GM21360 (cell line): ENCODE data around the gene IL3RA.
"Not testable (repeated sequence)": the region's sequence is repeated elsewhere in the genome, so short reads cannot be mapped to it uniquely, and the experiment has no call there.

Source experiments
- ATAC-seq: cut with Tn5 transposase; IDR thresholded peaks from one replicate; pipeline ENCODE4 v1.9.1; 2021; ENCODE audit warnings: mild to moderate bottlenecking, moderate library complexity; ENCODE audit not compliant: unreplicated experiment

IL3RA gene

DNA sequence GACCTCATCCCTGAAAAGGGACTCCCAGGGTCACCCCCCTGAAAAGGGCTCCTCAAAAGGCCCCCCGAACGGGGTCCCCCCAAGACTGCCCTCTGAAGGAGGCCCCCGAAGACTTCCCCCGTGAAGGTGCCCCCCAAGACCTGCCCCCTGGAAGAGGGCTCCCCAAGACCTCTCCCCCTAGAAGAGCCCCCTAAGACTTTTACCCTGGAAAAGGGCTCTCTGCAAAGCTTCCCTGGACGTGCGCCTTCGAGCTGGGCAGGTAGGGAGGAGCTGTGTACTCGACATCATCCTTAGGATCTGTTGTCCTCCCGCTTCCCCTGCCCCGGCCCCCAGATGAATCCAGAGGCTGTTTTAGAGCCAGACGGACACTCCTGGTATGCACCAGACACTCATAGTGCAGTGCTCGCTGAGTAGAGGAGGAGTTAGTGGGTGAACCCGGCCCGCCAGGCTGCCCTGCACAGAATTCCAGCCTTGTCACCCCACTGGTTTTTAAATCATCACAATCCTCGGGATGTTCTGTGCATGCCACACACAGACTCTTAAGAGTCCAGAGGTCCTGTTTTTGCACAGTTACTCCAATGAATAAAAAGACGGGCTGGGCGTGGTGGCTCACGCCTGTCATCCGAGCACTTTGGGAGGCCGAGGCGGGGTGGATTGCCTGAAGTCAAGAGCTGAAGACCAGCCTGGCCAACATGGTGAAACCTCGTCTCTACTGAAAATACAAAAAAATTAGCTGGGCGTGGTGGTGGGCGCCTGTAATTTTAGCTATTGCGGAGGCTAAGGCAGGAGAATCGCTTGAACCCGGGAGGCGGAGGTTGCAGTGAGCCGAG lies 61.1 kb downstream of the IL3RA start:
- ATAC-seq = no peak

DNA sequence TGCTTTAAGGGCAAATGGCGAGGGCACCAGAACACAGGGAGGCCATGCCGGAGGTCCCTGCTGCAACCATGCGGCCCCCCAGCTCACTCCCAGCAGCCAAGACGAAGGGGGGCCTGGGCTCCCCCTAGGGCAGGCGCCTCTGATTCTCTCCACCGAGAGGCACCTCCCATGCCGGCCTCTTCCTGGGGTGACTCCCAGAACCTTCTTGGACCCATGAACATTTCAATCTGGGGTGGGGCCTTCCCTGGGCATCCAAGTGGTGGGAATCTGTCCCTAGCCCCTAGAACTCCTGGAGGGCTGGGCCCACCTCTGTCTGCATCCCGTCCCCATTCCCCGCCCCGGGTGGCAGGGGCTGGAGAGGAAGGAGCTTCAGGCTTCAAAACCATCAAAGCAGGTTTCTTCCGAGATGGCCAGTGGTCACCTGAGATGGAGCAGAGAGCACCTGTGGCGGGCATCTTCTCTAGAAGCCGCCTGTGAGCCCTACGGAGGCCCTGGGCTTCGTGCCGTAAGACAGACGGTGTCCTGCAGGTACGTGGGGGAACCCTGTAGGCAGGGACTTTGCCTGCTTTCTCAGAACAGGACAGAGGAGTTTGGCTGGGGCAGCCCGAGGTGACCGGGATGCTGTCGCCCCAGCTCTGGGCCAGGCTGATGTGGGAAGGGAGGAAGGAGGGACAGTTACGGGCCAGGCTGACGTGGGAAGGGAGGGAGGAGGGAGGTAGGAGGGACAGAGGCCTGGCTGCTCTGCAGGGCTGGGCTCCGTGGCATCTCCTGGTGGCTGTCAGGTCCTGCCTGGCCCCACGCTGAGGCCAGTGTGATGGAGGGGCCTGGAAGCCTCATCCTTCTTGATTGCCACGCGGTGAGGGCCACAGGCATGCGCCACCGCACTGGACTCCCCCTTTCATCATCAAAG lies 62.1 kb downstream of the IL3RA start:
- no peak for ATAC-seq

DNA sequence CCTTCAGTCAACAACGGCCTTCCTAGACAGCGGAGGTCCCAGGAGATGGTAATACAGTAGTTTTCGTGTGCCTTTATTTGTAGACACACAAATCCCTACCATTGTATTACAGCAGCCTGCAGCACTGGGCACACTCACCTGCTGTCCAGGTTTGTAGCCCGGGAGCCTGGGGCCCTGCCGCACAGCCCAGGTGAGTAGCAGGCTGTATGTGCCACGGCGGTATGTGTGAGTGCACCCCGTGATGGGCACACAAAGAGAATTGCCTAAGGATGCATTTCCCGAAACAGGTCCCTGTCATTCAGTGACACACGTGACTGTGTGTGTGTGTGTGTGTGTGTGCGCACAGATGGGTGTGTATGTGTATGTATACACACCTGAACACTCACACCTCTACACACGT lies 63.5 kb downstream of the IL3RA start:
- ATAC-seq = no peak

DNA sequence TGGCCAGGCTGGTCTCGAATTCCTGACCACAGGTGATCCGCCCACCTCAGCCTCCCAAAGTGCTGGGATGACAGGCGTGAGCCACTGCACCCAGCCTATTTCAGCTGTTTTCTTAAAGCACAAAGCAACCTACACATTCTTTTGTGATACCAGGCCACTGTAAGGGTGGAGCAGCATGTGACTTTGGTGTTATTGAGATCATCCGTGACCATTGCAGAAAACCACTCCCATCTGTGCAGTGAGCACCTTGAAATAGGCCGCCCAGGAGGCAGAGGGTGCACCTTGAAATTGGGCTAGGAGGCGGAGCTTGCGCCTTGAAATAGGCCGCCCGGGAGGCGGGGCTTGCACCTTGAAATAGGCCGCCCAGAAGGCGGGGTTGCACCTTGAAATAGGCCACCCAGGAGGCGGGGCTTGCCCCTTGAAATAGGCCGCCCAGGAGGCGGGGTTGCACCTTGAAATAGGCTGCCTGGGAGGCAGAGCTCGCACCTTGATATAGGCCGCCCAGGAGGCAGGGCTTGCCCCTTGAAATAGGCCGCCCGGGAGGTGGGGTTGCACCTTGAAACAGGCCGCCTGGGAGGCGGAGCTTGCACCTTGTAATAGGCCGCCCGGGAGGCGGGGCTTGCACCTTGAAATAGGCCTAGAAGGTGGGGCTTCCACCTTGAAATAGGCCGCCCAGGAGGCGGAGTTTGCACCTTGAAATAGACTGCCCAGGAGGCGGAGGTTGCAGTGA lies 64.3 kb downstream of the IL3RA start:
- ATAC-seq = no peak

DNA sequence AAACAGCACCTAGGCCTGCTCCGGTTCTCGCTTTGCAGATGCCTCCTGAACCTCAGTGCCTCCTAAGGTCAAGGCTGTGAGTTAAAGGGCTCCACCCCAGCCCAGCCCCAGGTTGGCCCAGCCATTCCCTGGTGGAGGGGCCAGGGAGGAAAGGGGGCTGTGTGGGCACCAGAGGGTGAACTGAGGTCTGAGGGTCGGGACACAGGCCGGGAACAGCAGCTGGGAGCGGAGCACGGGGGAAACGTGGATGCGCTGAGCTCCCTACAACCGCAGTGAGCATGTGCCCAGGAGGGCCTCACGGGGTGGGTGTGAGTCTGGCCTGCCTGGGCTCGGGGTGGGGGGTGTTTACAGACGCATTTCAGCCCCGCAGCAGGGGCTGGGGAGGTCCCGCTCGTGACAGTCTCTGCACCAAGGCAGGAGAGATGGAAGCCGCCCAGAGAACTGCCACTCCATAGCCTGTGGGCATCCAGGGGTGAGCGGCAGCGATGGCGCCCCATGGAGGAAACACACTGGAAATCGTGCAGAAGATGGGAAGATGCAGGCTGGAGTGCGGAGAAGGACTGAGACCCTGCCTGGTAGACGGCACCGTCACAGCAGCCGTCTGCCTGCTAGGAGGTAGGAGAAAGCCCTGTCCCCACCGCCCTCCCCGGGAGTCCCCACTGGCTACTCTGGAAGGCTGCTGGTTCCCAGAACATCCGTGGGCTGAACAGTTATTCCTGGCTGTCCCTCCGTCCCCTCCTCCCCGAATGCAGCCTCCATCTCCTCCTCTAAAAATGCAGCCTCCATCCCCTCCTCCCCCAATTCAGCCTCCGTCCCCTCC lies 65.2 kb downstream of the IL3RA start:
- no peak for ATAC-seq

DNA sequence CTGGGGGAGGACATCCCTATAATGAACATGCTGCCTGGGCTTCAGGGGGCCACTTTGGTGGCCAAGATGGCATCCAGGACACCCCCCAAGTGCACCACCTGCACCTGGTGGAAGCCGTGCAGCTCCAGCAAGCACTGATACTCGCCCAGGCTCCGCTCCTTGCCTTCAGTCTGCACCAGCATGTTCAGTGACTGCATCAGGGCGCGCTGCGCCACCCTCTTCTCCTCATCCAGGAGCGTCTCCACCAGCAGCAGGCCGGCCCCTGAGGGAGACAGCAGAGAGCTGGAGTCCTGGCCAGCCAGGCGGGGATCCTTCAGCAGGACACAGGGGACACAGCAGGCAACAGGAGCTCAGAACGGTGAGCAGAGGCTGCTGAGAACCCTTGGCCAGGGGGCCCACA lies 66.6 kb downstream of the IL3RA start:
- ATAC-seq = no peak

DNA sequence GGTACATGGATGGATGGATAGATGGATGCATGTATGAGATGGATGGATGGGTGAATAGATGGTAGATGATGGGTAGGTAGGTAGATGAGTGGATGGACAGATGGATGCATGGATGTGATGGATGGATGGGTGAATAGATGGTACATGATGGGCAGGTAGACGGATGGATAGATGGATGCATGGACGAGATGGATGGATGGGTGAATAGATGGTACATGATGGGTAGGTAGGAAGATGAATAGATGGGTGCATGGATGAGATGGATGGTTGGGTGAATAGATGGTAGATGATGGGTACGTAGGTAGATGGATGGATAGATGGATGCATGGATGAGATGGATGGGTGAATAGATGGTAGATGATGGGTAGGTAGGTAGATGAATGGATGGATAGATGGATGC lies 67.3 kb downstream of the IL3RA start:
- not testable (repeated sequence) for ATAC-seq

DNA sequence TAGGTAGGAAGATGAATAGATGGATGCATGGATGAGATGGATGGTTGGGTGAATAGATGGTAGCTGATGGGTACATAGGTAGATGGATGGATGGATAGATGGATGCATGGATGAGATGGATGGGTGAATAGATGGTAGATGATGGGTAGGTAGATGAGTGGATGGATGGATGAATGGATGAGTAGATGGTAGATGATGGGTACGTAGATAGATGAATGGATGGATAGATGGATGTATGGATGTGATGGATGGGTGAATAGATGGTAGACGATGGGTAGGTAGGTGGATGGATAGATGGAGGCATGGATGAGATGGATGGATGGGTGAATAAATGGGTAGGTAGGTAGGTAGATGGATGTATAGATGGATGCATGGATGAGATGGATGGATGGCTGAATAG lies 69.2 kb downstream of the IL3RA start:
- ATAC-seq = not testable (repeated sequence)

DNA sequence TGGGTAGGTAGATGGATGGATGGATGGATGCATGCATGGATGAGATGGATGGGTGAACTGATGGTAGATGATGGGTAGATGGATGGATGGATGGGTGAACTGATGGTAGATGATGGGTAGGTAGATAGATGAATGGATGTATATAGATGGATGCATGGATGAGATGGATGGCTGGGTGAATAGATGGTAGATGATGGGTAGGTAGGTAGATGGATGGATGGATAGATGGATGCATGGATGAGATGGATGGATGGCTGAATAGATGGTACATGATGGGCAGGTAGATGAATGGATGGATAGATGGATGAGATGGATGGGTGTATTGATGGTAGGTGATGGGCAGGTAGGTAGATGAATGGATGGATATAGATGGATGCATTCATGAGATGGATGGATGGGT lies 70.5 kb downstream of the IL3RA start:
- no peak for ATAC-seq

DNA sequence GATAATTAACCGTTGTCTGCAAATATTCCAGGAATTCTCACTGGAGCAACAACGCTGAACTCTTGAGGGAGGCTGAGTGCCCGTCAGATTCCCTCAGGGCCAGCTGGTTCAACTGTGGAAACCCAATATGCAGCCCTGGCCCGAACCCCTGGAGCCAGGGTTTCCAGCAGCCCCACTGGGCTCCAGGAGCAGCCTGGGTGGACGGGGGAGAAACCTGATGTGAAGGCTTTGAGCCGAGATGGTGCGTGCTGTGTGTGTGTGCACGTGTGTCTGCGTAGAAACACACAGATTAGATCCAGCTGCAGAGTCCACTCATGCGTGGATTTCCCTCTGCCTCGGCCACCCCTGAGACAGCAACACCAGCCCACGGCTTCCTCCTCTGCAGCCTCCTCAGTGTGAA lies 74.7 kb downstream of the IL3RA start:
- ATAC-seq = no peak

DNA sequence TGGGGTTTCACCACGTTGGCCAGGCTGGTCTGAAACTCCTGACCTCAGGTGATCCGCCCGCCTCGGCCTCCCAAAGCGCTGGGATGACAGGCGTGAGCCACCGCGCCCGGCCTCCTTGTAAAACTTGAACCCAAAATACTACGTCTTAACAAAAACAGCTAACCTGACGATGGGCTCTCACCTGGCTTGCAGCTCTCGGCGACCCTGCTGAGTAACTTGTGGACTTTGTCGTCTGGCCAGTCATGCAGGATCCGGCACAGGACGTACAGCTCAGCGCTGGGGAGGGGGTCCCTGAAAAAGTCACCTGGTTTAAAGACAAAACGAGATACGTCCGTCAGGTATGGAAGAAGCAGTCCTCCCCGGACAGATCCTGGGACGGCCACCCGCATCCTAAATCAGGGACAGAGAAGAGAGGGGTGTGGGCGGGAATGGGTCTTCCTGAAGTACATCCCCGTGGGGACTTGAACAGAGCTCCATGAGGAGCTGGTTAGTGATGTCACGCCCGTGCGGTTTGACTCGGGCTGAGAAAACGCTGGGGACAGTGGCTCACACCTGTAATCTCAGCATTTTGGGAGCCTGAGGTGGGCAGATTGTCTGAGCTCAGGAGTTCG lies 76.1 kb downstream of the IL3RA start:
- ATAC-seq = no peak

DNA sequence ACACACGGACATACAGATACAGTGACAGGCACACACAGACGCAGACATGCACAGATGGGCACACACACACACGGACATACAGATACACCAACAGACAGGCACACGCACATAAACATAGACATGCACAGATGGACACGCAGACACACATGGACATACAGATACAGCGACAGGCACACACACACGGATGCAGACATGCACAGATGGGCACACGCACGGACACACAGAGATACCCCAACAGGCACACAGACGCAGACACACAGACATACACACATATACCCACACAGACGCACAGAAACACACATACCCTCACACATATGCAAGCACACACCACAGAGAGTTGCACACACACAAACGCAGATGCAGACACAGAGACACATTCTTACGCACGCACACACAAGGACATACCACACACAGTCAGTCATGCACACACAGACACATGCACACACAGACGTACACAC lies 79.8 kb downstream of the IL3RA start:
- ATAC-seq = no peak

DNA sequence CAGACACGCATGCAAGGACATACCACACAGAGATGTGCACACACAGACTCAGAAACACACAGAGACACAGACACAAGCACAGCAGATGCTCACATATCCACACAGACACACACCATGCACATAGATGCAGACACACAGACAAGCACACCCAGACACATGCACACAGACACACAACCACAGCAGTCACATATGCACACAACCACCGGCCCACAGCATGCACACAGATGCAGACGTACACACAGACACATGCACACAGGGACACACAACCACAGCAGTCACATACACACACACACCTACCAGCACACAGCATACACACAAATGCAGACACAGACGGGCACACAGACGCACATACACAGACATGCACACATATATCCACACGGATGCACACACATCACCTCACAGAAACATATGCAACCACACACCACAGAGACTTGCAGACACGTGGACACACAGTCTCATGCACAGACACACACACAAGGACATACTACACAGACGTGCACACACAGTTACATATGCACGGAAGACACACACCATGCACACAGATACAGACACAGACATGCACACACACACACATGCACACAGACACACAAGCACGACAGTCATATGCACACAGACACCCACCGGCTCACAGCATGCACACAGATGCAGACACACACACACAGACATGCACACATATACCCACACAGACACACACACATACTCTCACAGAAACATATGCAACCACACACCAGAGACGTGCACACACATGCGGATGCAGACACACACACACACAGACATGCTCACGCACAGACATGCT lies 80.6 kb downstream of the IL3RA start:
- ATAC-seq = no peak

DNA sequence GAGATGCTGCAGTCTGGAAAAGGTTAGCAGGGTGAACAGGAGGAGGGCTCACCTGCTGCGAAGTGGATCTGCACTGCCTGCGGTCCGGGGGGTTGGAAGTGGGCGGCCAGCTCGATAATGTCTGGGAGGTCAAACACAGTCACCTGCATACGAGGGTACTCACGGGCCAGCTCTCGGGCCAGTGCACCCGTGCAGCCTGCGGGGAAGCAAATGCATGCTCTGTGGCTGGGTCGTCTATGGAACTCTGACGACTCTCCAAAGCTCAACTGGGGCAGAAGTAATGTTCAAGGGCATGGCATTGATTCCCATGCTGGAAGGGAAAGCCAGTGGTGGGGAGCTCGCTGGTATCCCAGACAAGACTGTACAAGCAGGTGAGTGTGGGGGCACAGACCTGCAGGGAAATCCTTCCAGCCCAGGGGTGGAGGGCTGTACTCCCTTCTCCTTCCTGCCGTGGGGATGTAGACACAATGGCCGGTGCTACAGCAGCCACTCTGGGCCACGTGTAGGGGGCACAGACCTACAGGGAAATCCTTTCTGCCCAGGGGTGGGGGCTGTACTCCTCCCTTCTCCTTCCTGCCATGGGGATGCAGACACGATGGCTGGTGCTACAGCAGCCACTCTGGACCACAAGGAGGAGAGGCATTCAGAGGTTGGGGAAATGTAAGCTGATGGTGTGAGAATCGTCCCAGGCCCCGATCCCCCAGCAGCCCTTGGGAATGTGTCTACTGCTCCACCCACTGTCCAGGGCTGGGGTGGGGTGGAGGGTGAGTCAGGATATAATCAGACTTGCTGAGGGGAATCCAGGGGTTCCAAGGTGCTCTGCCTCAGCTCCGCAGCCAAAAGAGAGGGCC lies 81.6 kb downstream of the IL3RA start:
- ATAC-seq = no peak

DNA sequence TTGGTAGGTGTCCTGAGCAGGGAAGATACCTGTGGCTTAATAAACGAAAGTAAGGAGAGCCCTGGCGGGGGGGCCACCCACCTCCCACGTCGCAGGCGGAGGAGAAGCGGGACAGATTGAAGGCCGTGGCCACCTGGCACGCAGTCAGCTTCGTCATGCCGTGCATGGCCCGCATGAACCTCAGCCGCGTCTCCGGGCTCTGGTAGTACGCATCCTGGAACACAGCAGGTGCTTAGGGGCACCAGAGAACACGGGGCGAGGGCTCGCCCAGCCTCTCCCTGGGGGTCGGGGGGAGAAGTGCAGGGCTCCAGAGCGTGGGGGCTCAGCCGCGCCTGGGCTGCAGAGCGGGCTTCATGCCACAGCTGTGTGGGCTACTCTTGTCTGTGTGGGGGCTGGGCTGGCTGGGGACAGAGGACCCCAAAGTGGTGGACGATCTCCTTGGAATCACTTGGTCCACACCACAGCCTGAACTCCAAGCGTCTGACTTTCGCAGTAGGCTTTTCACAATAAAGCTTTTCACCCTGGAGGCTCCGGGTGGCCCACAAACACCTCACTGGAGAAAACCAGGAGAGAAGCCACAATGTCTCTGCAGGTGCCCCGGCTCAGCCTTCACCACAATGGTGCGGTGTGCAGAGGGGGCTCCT lies 82.4 kb downstream of the IL3RA start:
- no peak for ATAC-seq

DNA sequence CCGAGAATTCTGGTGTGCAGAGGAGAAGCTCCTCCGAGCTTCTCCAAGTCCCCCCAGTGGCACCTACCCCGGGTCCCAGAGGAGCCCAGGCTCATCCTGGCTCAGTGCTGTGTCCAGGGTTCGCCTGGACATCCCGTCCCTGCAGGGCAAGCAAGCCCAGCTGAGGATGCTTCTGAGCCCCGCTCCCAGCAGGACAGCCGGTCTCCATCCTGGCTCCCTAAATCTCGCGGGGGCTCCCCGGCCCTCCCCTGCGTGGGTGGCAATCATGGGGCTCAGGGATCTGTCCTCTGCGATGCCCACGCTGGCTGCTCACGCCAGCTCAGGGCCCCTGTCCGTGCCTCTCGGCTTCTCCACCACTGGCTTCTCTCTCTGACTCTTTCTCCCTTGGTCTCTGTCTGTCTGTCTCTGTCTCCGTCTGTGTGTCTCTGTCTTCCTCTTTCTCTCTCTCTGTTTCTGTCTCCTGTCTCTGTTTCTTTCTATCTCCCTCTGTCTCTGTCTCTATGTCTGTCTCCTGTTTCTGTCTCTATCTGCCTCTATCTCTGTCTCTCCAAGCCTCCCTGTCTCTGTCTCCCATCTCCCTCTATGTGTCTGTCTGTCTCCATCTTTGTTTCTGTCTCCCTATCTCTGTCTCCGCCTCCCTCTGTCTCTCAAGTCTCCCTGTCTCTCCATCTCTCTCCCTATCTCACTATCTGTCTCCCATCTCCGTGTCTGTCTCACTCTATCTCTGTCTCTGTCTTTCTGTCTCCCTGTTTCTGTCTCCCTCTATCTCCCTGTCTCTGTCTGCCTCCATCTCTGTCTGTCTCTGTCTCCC lies 83.2 kb downstream of the IL3RA start:
- no peak for ATAC-seq

DNA sequence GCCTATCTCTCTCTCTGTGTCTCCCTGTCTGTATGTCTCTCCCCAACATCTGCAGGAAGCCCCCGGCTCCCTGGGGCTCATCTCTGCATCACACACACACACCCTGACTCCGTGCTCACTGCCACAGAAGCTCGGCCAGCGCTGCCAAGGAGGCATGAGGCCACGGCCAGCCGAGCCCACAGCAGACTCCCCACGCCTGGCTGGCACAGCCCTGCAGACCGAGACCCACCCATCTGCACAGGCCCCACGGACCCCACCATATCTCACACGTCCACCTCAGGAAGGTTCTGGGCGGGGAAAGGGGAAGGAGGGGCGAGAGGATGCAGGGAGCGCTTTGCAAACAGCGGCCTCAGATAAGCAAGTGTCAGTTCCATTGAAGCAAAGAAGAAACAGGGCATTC lies 83.8 kb downstream of the IL3RA start:
- ATAC-seq = no peak
